Measurements from ENCODE around the gene LTBP1.

LTBP1 gene

DNA sequence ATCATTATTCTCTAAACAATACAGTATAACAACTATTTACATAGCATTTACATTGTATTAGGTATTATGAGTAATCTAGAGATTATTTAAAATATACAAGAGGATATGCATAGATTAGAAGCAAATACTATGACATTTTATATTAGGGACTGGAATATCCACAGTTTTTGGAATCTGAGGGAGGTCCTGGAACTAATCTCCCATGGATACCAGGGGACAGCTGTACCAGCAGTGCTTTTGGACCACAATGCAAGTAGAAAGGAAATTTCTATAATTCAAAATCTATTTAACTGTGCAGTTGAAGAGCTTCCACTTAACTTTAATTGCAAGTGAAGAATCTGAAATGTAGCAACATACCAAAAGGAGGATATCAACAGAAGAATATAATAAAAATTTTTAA, 120.8 kb downstream of the LTBP1 start:
- Histone ChIP-seq H4K8ac (ENCODE audit: low read depth, low read length) (no peak overlapping the region), H3K4me1 (ENCODE audit: control insufficient read depth in 1 of 2, insufficient read depth in 2 of 2, low read length in 2 of 2) (peaks cover 9 to 12% of the 10 kb centered on the region in 2 experiments), H3K4me2 (ENCODE audit: low read length) (no peak overlapping the region), H3K14ac (ENCODE audit: low read length) (no peak overlapping the region), H4K12ac (ENCODE audit: low read depth, low read length) (no peak overlapping the region), H3K27ac (ENCODE audit: low read depth, low read length) (no peak overlapping the region), H3K36me3 (ENCODE audit: control insufficient read depth in 1 of 2, insufficient read depth in 2 of 2, low read length in 2 of 2) (no peaks in the 10 kb centered on the region), H2AK5ac (ENCODE audit: low read length) (no peak overlapping the region), H3K23ac (ENCODE audit: low read length) (no peak overlapping the region), H2AFZ (ENCODE audit: insufficient read depth, low read length, poor library complexity) (no peak overlapping the region), H3K27me3 (ENCODE audit: insufficient read depth, low read length) (no peaks in the 10 kb centered on the region), H3K79me1 (ENCODE audit: low read length) (peaks cover 12% of the 10 kb centered on the region), H3K18ac (ENCODE audit: low read length) (no peak overlapping the region), H3K4me3 (ENCODE audit: low read depth, low read length) (no peak overlapping the region), H3K4ac (ENCODE audit: low read depth, low read length) (no peak overlapping the region), H4K91ac (ENCODE audit: low read depth, low read length) (no peak overlapping the region), H2BK12ac (ENCODE audit: low read length) (no peak overlapping the region), H3K79me2 (ENCODE audit: control insufficient read depth, insufficient read depth, low read length, poor library complexity) (no peaks in the 10 kb centered on the region), H2BK5ac (ENCODE audit: low read depth, low read length, poor library complexity) (no peak overlapping the region), H3K9me3 (ENCODE audit: insufficient read depth, low read depth, low read length) (no peaks in the 10 kb centered on the region), H3K9ac (ENCODE audit: low read length) (no peak overlapping the region), H2BK120ac (ENCODE audit: insufficient read depth, low read length, poor library complexity) (no peak overlapping the region)
- no peak for DNase-seq

DNA sequence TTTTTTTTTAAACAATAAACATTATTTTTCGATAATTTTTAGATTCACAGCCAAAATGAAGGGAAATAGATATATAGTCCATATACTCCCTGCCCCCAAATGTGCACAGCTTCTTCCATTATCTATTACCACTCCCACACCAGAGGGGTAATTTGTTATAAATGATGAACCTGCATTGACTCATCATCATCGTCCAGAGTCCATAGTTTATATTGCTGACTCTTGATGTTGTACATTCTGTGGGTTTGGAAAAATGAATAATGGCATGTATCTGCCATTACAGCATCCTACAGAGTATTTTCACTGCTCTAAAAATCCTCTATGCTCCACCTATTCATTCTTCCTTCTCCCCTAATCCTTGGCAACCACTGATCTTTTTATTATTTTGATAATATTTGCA, 121.5 kb downstream of the LTBP1 start:
- WGBS (ENCODE audit: extremely low coverage, insufficient coverage, insufficient read length) = no CpG with 5 or more reads among the region's 2 CpGs
- Histone ChIP-seq H2BK12ac (ENCODE audit: low read length) (no peak overlapping the region), H2BK120ac (ENCODE audit: insufficient read depth, low read length, poor library complexity) (no peak overlapping the region), H4K8ac (ENCODE audit: low read depth, low read length) (no peak overlapping the region), H2AK5ac (ENCODE audit: low read length) (no peak overlapping the region), H3K18ac (ENCODE audit: low read length) (no peak overlapping the region), H3K4me1 (ENCODE audit: control insufficient read depth in 1 of 2, insufficient read depth in 2 of 2, low read length in 2 of 2) (peaks cover 9 to 14% of the 10 kb centered on the region in 2 experiments), H3K36me3 (ENCODE audit: control insufficient read depth in 1 of 2, insufficient read depth in 2 of 2, low read length in 2 of 2) (no peaks in the 10 kb centered on the region), H3K23ac (ENCODE audit: low read length) (no peak overlapping the region), H4K12ac (ENCODE audit: low read depth, low read length) (no peak overlapping the region), H3K4me3 (ENCODE audit: low read depth, low read length) (no peak overlapping the region), H4K91ac (ENCODE audit: low read depth, low read length) (no peak overlapping the region), H2AFZ (ENCODE audit: insufficient read depth, low read length, poor library complexity) (no peak overlapping the region), H3K14ac (ENCODE audit: low read length) (no peak overlapping the region), H2BK5ac (ENCODE audit: low read depth, low read length, poor library complexity) (no peak overlapping the region), H3K9ac (ENCODE audit: low read length) (no peak overlapping the region), H3K4me2 (ENCODE audit: low read length) (no peak overlapping the region), H3K79me2 (ENCODE audit: control insufficient read depth, insufficient read depth, low read length, poor library complexity) (no peaks in the 10 kb centered on the region), H3K27me3 (ENCODE audit: insufficient read depth, low read length) (no peaks in the 10 kb centered on the region), H3K9me3 (ENCODE audit: insufficient read depth, low read depth, low read length) (no peaks in the 10 kb centered on the region), H3K27ac (ENCODE audit: low read depth, low read length) (no peak overlapping the region), H3K4ac (ENCODE audit: low read depth, low read length) (no peak overlapping the region), H3K79me1 (ENCODE audit: low read length) (peaks cover 11% of the 10 kb centered on the region)
- no peak for DNase-seq

DNA sequence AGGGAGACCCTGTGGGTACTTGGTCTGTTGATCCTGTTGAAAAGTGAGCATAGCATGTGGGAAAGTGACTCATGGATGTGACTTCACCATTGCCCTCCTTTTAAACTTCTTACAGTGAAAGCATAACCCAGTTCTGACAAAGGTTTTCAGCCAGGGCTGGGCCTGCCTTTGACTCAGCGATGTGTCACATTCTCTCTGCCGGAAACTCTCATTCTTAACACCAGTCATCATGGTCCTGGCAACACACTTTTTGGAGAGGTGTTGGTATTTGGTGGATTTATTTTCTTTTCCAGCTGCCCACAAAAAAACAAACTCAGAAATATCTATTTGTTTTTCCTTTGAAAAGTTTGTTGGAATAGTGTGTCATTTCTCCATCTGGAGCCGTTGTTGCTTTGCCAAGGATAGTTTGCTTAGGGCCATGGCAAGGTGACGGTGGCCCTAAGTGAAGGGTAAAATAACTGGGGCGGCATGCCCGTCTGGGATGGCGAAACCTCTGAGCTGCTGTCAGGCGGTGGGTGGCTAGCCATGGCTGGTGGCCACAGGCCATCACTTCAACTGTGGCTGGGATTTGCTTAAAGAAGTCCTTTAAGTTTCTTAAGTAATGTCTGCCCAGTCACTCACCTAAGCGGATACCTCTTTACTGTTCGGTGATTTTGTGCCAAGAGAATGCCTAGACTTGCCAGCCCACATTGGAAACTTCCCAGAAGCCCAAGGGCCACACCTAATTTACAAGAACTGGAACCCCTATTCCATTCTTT, 123.3 kb downstream of the LTBP1 start:
- peak; percentile 91 for DNase-seq
- no peak overlapping the region for H3K9ac ChIP-seq (ENCODE audit: low read length)
- H3K27me3 ChIP-seq (ENCODE audit: insufficient read depth, low read length) = no peaks in the 10 kb centered on the region
- no peaks in the 10 kb centered on the region for H3K36me3 ChIP-seq (ENCODE audit: control insufficient read depth in 1 of 2, insufficient read depth in 2 of 2, low read length in 2 of 2)
- H4K12ac ChIP-seq (ENCODE audit: low read depth, low read length) = no peak overlapping the region
- H3K4ac ChIP-seq (ENCODE audit: low read depth, low read length) = peak overlapping the region; percentile 23
- H4K91ac ChIP-seq (ENCODE audit: low read depth, low read length) = peak overlapping the region; percentile 68
- H3K4me2 ChIP-seq (ENCODE audit: low read length) = no peak overlapping the region
- WGBS (ENCODE audit: extremely low coverage, insufficient coverage, insufficient read length) = no CpG with 5 or more reads among the region's 10 CpGs
- no peaks in the 10 kb centered on the region for H3K79me2 ChIP-seq (ENCODE audit: control insufficient read depth, insufficient read depth, low read length, poor library complexity)
- H2BK12ac ChIP-seq (ENCODE audit: low read length) = peak overlapping the region; percentile 92
- peak overlapping the region; percentile 68 for H3K18ac ChIP-seq (ENCODE audit: low read length)
- H3K4me3 ChIP-seq (ENCODE audit: low read depth, low read length) = no peak overlapping the region
- H3K27ac ChIP-seq (ENCODE audit: low read depth, low read length) = peak overlapping the region; percentile 51
- H3K9me3 ChIP-seq (ENCODE audit: insufficient read depth, low read depth, low read length) = no peaks in the 10 kb centered on the region
- peaks cover 6 to 12% of the 10 kb centered on the region in 2 experiments for H3K4me1 ChIP-seq (ENCODE audit: control insufficient read depth in 1 of 2, insufficient read depth in 2 of 2, low read length in 2 of 2)
- peak overlapping the region; percentile 61 for H3K14ac ChIP-seq (ENCODE audit: low read length)
- H3K23ac ChIP-seq (ENCODE audit: low read length) = no peak overlapping the region
- peak overlapping the region; percentile 57 for H2BK5ac ChIP-seq (ENCODE audit: low read depth, low read length, poor library complexity)
- H2BK120ac ChIP-seq (ENCODE audit: insufficient read depth, low read length, poor library complexity) = peak overlapping the region; percentile 71
- peak overlapping the region; percentile 51 for H4K8ac ChIP-seq (ENCODE audit: low read depth, low read length)
- no peak overlapping the region for H2AFZ ChIP-seq (ENCODE audit: insufficient read depth, low read length, poor library complexity)
- H2AK5ac ChIP-seq (ENCODE audit: low read length) = peak overlapping the region; percentile 90
- peaks cover 9% of the 10 kb centered on the region for H3K79me1 ChIP-seq (ENCODE audit: low read length)

DNA sequence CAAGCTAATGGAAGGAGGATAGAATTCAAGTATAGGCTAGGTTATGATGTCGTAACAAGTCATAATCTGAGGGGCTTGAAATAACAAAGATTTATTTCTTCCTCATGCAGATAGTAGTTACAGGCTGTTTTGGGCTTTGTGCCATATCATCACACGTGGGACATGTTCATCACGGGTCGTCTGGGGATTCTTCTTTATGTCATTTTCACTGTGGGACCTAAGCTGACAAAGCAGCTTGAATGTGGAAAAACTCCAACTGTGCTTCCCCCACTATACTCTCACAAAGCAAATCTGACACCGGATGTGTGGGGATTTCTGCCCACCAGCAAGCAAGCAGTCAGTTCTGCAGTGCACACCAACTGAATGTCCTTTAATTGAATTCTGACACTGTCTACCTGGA, 124.8 kb downstream of the LTBP1 start:
- no peak overlapping the region for H3K18ac ChIP-seq (ENCODE audit: low read length)
- no peaks in the 10 kb centered on the region for H3K9me3 ChIP-seq (ENCODE audit: insufficient read depth, low read depth, low read length)
- H4K12ac ChIP-seq (ENCODE audit: low read depth, low read length) = no peak overlapping the region
- H4K91ac ChIP-seq (ENCODE audit: low read depth, low read length) = no peak overlapping the region
- WGBS (ENCODE audit: extremely low coverage, insufficient coverage, insufficient read length) = no CpG with 5 or more reads among the region's 5 CpGs
- DNase-seq = no peak
- H3K14ac ChIP-seq (ENCODE audit: low read length) = no peak overlapping the region
- H3K79me1 ChIP-seq (ENCODE audit: low read length) = peaks cover 9% of the 10 kb centered on the region
- H3K9ac ChIP-seq (ENCODE audit: low read length) = no peak overlapping the region
- no peak overlapping the region for H4K8ac ChIP-seq (ENCODE audit: low read depth, low read length)
- no peak overlapping the region for H3K27ac ChIP-seq (ENCODE audit: low read depth, low read length)
- no peak overlapping the region for H3K23ac ChIP-seq (ENCODE audit: low read length)
- H3K4ac ChIP-seq (ENCODE audit: low read depth, low read length) = no peak overlapping the region
- H3K4me2 ChIP-seq (ENCODE audit: low read length) = no peak overlapping the region
- H3K4me3 ChIP-seq (ENCODE audit: low read depth, low read length) = no peak overlapping the region
- H3K27me3 ChIP-seq (ENCODE audit: insufficient read depth, low read length) = no peaks in the 10 kb centered on the region
- no peak overlapping the region for H2AK5ac ChIP-seq (ENCODE audit: low read length)
- peaks cover 6 to 12% of the 10 kb centered on the region in 2 experiments for H3K4me1 ChIP-seq (ENCODE audit: control insufficient read depth in 1 of 2, insufficient read depth in 2 of 2, low read length in 2 of 2)
- no peak overlapping the region for H2AFZ ChIP-seq (ENCODE audit: insufficient read depth, low read length, poor library complexity)
- no peak overlapping the region for H2BK5ac ChIP-seq (ENCODE audit: low read depth, low read length, poor library complexity)
- H3K79me2 ChIP-seq (ENCODE audit: control insufficient read depth, insufficient read depth, low read length, poor library complexity) = no peaks in the 10 kb centered on the region
- no peaks in the 10 kb centered on the region for H3K36me3 ChIP-seq (ENCODE audit: control insufficient read depth in 1 of 2, insufficient read depth in 2 of 2, low read length in 2 of 2)
- no peak overlapping the region for H2BK120ac ChIP-seq (ENCODE audit: insufficient read depth, low read length, poor library complexity)
- H2BK12ac ChIP-seq (ENCODE audit: low read length) = no peak overlapping the region
